OCI-LY3 (cell line): ENCODE data around the gene FFAR2.

ENCODE experiments used
- H2AFZ ChIP-seq: fragments of 200-600, 300-600 bp; shearing (Covaris generic); 2 replicates; pipeline ENCODE4 v1.6.0; 2014; ENCODE audit warnings: antibody characterized with exemption, low read depth, low read length
- H3K27ac ChIP-seq: fragments of 200-600, 300-600 bp; sonication (generic); 2 replicates; pipeline ENCODE4 v1.5.1; 2014; ENCODE audit warnings: mild to moderate bottlenecking, low read length, moderate library complexity, mixed read lengths
- H3K27me3 ChIP-seq: fragments of 200-600, 300-600 bp; sonication (generic); 2 replicates; pipeline ENCODE4 v1.6.1; 2014; ENCODE audit warnings: low read depth, low read length, mixed read lengths
- H3K36me3 ChIP-seq: fragments of 200-600, 300-600 bp; sonication (generic); replicated peaks from 2 replicates; pipeline ENCODE3; 2014; ENCODE audit warnings: low read depth, low read length, mixed read lengths
- H3K4me1 ChIP-seq: fragments of 300-600, 200-600 bp; sonication (generic); 2 replicates; pipeline ENCODE4 v1.6.1; 2014; ENCODE audit warnings: low read length, mixed read lengths
- H3K4me2 ChIP-seq: fragments of 200-600, 300-600 bp; sonication (generic); 2 replicates; pipeline ENCODE4 v1.6.1; 2014; ENCODE audit warnings: low read length, mixed read lengths
- H3K4me3 ChIP-seq: fragments of 300-600, 200-600 bp; sonication (generic); 2 replicates; pipeline ENCODE4 v1.5.1; 2014; ENCODE audit warnings: antibody characterized with exemption, mild to moderate bottlenecking, low read length, moderate library complexity
- H3K79me2 ChIP-seq: fragments of 300-600, 200-600 bp; shearing (Covaris generic); 2 replicates; pipeline ENCODE4 v1.6.1; 2014; ENCODE audit warnings: mild to moderate bottlenecking, low read length, mixed read lengths
- H3K9ac ChIP-seq: fragments of 300-600, 200-600 bp; shearing (Covaris generic); 2 replicates; pipeline ENCODE4 v1.6.0; 2014; ENCODE audit warnings: mild to moderate bottlenecking, low read length, moderate library complexity
- H3K9me3 ChIP-seq: fragments of 200-600, 300-600 bp; shearing (Covaris generic); 2 replicates; pipeline ENCODE4 v1.6.1; 2014; ENCODE audit warnings: low read length, mixed read lengths; ENCODE audit not compliant: insufficient read depth
- H4K20me1 ChIP-seq: fragments of 200-600, 300-600 bp; sonication (generic); 2 replicates; pipeline ENCODE4 v1.6.1; 2016; ENCODE audit warnings: low read length, mixed read lengths; ENCODE audit not compliant: insufficient read depth
- EZH2phosphoT487 ChIP-seq: fragments of 200-600 bp; shearing (Covaris generic); IDR thresholded peaks from 2 replicates; pipeline ENCODE4 v1.6.1; 2018; ENCODE audit warnings: antibody characterized with exemption, mixed run types, low read depth
- TF ChIP-seq, protein P1 (sequence below): fragments of 200-600, 300-600 bp; sonication (generic); IDR thresholded peaks from 2 replicates; pipeline ENCODE4 v1.5.1; 2014; ENCODE audit warnings: antibody characterized with exemption, low read length, low read depth

Gene FFAR2

DNA sequence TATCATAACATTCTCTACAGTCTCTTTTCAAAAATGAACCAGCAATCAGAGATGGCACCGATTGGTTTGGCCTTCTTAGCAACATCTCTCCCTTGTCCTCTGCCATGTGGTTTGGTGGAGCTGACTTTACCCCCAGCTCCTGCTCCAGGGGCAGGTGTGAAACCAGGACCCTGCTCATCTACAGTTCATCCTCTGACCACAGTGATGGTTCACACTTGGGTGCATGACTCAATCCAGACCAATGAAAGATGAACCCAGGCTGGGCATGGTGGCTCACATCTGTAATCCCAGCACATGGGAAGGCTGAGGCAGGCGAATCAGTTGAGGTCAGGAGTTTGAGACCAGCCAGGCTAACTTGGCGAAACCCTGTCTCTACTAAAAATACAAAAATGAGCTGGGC lies 33.6 kb upstream of the FFAR2 start:
- Histone ChIP-seq H3K27me3 (peaks cover 81% of the 10 kb centered on the region), H3K27ac (no peak overlapping the region), H3K9ac (no peak overlapping the region), H4K20me1 (no peaks in the 10 kb centered on the region), H3K36me3 (no peaks in the 10 kb centered on the region), H2AFZ (no peak overlapping the region), H3K4me1 (no peaks in the 10 kb centered on the region), H3K4me2 (no peak overlapping the region), H3K9me3 (no peaks in the 10 kb centered on the region), H3K79me2 (no peaks in the 10 kb centered on the region), H3K4me3 (no peak overlapping the region)
- TF ChIP-seq EZH2phosphoT487, result no peak
- TF ChIP-seq, protein P1, sequence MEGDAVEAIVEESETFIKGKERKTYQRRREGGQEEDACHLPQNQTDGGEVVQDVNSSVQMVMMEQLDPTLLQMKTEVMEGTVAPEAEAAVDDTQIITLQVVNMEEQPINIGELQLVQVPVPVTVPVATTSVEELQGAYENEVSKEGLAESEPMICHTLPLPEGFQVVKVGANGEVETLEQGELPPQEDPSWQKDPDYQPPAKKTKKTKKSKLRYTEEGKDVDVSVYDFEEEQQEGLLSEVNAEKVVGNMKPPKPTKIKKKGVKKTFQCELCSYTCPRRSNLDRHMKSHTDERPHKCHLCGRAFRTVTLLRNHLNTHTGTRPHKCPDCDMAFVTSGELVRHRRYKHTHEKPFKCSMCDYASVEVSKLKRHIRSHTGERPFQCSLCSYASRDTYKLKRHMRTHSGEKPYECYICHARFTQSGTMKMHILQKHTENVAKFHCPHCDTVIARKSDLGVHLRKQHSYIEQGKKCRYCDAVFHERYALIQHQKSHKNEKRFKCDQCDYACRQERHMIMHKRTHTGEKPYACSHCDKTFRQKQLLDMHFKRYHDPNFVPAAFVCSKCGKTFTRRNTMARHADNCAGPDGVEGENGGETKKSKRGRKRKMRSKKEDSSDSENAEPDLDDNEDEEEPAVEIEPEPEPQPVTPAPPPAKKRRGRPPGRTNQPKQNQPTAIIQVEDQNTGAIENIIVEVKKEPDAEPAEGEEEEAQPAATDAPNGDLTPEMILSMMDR, result no peak

DNA sequence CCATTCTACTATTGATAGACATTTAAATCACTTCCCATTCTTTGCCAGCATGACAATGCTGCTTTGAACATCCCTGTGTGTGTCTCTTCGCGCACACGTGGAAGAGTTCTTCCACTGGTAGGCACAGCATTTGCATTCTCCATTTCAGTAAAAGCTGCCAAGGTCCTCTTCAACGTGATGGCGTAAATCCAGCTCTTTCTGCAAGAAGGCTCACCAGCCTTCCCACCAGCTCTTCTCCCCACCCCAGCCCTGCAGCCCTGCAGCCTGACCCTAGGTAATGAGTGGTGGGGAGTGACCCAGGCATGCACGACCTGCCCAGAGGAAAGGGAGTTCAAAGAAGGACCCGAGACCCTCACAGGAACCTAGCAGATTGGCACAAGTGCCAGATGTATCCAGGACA lies 31.7 kb upstream of the FFAR2 start:
- Histone ChIP-seq H3K4me3 (no peak overlapping the region), H3K9ac (no peak overlapping the region), H2AFZ (no peak overlapping the region), H4K20me1 (no peaks in the 10 kb centered on the region), H3K27me3 (peaks cover 65% of the 10 kb centered on the region), H3K27ac (no peak overlapping the region), H3K79me2 (no peaks in the 10 kb centered on the region), H3K9me3 (no peaks in the 10 kb centered on the region), H3K4me1 (no peaks in the 10 kb centered on the region), H3K36me3 (no peaks in the 10 kb centered on the region), H3K4me2 (no peak overlapping the region)
- TF ChIP-seq EZH2phosphoT487, result no peak
- TF ChIP-seq, protein P1, result no peak

- no peaks in the 10 kb centered on the region for H3K4me1 ChIP-seq
- no peak overlapping the region for H3K4me3 ChIP-seq
- no peak overlapping the region for H3K27ac ChIP-seq
- no peaks in the 10 kb centered on the region for H3K9me3 ChIP-seq
- H2AFZ ChIP-seq, result no peak overlapping the region
- H4K20me1 ChIP-seq, result no peaks in the 10 kb centered on the region
- peaks cover 63% of the 10 kb centered on the region for H3K27me3 ChIP-seq
- no peak overlapping the region for H3K4me2 ChIP-seq
- no peak overlapping the region for H3K9ac ChIP-seq
- H3K79me2 ChIP-seq, result no peaks in the 10 kb centered on the region
- no peaks in the 10 kb centered on the region for H3K36me3 ChIP-seq
- TF ChIP-seq EZH2phosphoT487, result no peak
- TF ChIP-seq, protein P1, result no peak
Observed at GRCh38 chr19:35417278-35417677, 30.8 kb upstream of the FFAR2 start.

GRCh38 chr19:35417713-35418534 lies 30.1 kb upstream of the FFAR2 start:
- Histone ChIP-seq H3K4me3 (no peak overlapping the region), H2AFZ (no peak overlapping the region), H3K27ac (no peak overlapping the region), H4K20me1 (no peaks in the 10 kb centered on the region), H3K27me3 (peaks cover 57% of the 10 kb centered on the region), H3K4me2 (no peak overlapping the region), H3K9me3 (no peaks in the 10 kb centered on the region), H3K36me3 (no peaks in the 10 kb centered on the region), H3K4me1 (no peaks in the 10 kb centered on the region), H3K79me2 (no peaks in the 10 kb centered on the region), H3K9ac (no peak overlapping the region)
- TF ChIP-seq, protein P1, result no peak
- TF ChIP-seq EZH2phosphoT487, result no peak
